Measurements from ENCODE around the gene CROCC. TPM values are rescaled to one million over a fixed set of nuclear protein-coding genes. Genes with fewer than 3 reads are reported as not detected.

The CROCC gene
- total RNA-seq, 3 donors from 2014 or later, result 12.2 to 32.5 (median 16.8) TPM

DNA sequence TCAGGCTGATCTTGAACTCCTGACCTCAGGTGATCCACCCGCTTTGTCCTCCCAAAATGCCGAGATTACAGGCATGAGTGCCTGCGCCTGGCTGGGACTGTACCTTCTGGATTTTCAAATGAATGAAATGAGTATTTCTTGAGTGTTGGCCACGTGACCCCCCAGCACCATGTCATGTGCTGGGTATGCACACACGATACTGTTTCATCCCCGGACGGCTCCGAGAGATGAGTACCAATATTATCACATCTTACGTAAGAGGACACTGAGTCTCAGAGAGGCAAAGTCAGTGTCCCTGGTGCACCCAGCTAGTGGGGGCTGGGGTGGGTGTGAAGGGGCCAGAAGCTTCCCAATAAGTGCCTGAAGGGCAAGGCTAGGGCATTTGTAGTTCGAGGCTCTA, 780 bp upstream of the CROCC start:
- Histone ChIP-seq H3K36me3 (ENCODE audit: low read depth) (no peaks in the 10 kb centered on the region), H3K9me3 (no peaks in the 10 kb centered on the region), H3K4me3 (no peak overlapping the region), H3K4me1 (ENCODE audit: low read depth) (peaks cover 3% of the 10 kb centered on the region)
- TF ChIP-seq, protein P1, sequence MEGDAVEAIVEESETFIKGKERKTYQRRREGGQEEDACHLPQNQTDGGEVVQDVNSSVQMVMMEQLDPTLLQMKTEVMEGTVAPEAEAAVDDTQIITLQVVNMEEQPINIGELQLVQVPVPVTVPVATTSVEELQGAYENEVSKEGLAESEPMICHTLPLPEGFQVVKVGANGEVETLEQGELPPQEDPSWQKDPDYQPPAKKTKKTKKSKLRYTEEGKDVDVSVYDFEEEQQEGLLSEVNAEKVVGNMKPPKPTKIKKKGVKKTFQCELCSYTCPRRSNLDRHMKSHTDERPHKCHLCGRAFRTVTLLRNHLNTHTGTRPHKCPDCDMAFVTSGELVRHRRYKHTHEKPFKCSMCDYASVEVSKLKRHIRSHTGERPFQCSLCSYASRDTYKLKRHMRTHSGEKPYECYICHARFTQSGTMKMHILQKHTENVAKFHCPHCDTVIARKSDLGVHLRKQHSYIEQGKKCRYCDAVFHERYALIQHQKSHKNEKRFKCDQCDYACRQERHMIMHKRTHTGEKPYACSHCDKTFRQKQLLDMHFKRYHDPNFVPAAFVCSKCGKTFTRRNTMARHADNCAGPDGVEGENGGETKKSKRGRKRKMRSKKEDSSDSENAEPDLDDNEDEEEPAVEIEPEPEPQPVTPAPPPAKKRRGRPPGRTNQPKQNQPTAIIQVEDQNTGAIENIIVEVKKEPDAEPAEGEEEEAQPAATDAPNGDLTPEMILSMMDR (IDR thresholded peaks at IDR 0.05), result no peak
- intact Hi-C loops (cut with DNase I, micrococcal nuclease), result no loop called here
- DNase-seq (peak in 1 of 3 donors; percentile 22), ATAC-seq (no peak)

- no peak overlapping the region for H3K4me3 ChIP-seq
- peak in 1 of 3 donors; percentile 38 for DNase-seq
- peaks cover 3% of the 10 kb centered on the region for H3K4me1 ChIP-seq (ENCODE audit: low read depth)
- TF ChIP-seq, protein P1 (IDR thresholded peaks at IDR 0.05), result no peak
- H3K36me3 ChIP-seq (ENCODE audit: low read depth), result no peaks in the 10 kb centered on the region
- ATAC-seq, result no peak
- intact Hi-C loops (cut with DNase I, micrococcal nuclease), result no loop called here
- H3K9me3 ChIP-seq, result no peaks in the 10 kb centered on the region
Measured at GRCh38 chr1:16922466-16922865, 735 bp downstream of the CROCC start.

DNA sequence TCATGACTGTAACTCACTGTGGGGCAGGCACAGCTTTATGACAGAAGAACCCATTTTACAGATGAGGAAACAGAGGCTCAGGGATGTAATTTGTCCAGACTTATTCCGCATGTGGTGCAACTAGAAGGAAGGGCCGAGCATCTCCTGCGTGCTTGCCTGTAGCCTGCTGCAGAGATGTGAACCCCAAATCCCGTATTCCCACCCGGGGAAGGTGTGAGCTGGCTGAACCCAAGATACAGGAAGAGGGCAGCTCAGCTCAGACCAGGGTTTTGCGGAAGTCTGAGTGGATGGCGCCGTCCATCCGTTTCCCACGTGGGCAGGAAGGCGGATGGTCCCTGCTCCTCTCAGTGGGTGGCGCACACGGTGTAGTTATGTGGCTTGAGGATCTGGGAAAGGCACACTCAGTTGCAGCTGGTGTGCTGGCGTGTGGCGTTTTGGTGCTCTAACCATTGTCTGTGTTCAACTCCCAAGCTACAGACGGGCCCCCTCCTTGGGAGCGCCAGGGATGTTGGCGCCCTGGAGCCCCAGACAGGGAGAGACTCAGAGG, 1.2 kb downstream of the CROCC start:
- H3K4me1 ChIP-seq (ENCODE audit: low read depth), result peaks cover 3% of the 10 kb centered on the region
- peak in 1 of 3 donors; percentile 33 for DNase-seq
- intact Hi-C loops (cut with DNase I, micrococcal nuclease), result no loop called here
- TF ChIP-seq, protein P1 (IDR thresholded peaks at IDR 0.05), result no peak
- no peak for ATAC-seq
- no peak overlapping the region for H3K4me3 ChIP-seq
- H3K36me3 ChIP-seq (ENCODE audit: low read depth), result no peaks in the 10 kb centered on the region
- no peaks in the 10 kb centered on the region for H3K9me3 ChIP-seq

- peak in 1 of 3 donors; percentile 42 for DNase-seq
- intact Hi-C loops (cut with DNase I, micrococcal nuclease), result no loop called here
Measured at GRCh38 chr1:16924216-16924918, 2.6 kb downstream of the CROCC start.

GRCh38 chr1:16924919-16925477, 3.3 kb downstream of the CROCC start:
- ATAC-seq (no peak), DNase-seq (peak in 1 of 3 donors; percentile 49)
- H3K4me3 ChIP-seq, result no peak overlapping the region
- no peaks in the 10 kb centered on the region for H3K36me3 ChIP-seq (ENCODE audit: low read depth)
- no peaks in the 10 kb centered on the region for H3K9me3 ChIP-seq
- intact Hi-C loops (cut with DNase I, micrococcal nuclease), result no loop called here
- peaks cover 3% of the 10 kb centered on the region for H3K4me1 ChIP-seq (ENCODE audit: low read depth)
- TF ChIP-seq, protein P1 (IDR thresholded peaks at IDR 0.05), result no peak

More at GRCh38 chr1:16924216-16924918, 2.6 kb downstream of the CROCC start:
- ATAC-seq, result no peak
- TF ChIP-seq, protein P1 (IDR thresholded peaks at IDR 0.05), result no peak
- H3K4me3 ChIP-seq, result no peak overlapping the region
- peaks cover 3% of the 10 kb centered on the region for H3K4me1 ChIP-seq (ENCODE audit: low read depth)
- H3K9me3 ChIP-seq, result no peaks in the 10 kb centered on the region
- H3K36me3 ChIP-seq (ENCODE audit: low read depth), result no peaks in the 10 kb centered on the region

Data from mucosa of descending colon (tissue), 3 donors.